ENCODE measurements around the gene RAB11A.
A peak's percentile ranks its signal among the peaks of the same experiment; 100 is the strongest.
"Not testable (repeated sequence)": the region's sequence is repeated elsewhere in the genome, so short reads cannot be mapped to it uniquely, and the experiment has no call there.

The RAB11A gene

GRCh38 chr15:65870889-65871533 is 1.7 kb downstream of the RAB11A start:
- DNase-seq (ENCODE audit: low read depth in 1 of 2, low spot score in 1 of 2), result peak in 1 of 2 experiments; percentile 2

GRCh38 chr15:65871886-65872285 is 2.6 kb downstream of the RAB11A start:
- DNase-seq (ENCODE audit: low read depth in 1 of 2, low spot score in 1 of 2); H3K4me3 ChIP-seq (replicated peaks; ENCODE audit: insufficient read depth, low read length); H3K27ac ChIP-seq (replicated peaks); H3K27me3 ChIP-seq (ENCODE audit: insufficient read depth, poor library complexity, severe bottlenecking): not testable (repeated sequence)

More at GRCh38 chr15:65870889-65871533, 1.7 kb downstream of the RAB11A start:
- Histone ChIP-seq H3K4me3 (replicated peaks; ENCODE audit: insufficient read depth, low read length) (peak overlapping the region; percentile 83), H3K27me3 (ENCODE audit: insufficient read depth, poor library complexity, severe bottlenecking) (no peaks in the 10 kb centered on the region), H3K27ac (replicated peaks) (peak overlapping the region; percentile 85; the same call in 1 of the 2 replicates)
- no peak for TF ChIP-seq POLR2AphosphoS5 (IDR thresholded peaks at IDR 0.05; ENCODE audit: low read depth)
- TF ChIP-seq GABPA (IDR thresholded peaks at IDR 0.05; ENCODE audit: low read depth), result no peak
- no peak for TF ChIP-seq CTCF (IDR thresholded peaks at IDR 0.05; ENCODE audit: insufficient read depth, low read length)
- no peak for TF ChIP-seq SPI1 (IDR thresholded peaks at IDR 0.05; ENCODE audit: borderline replicate concordance, low read depth)
- TF ChIP-seq REST (IDR thresholded peaks at IDR 0.05; ENCODE audit: insufficient replicate concordance, low read depth), result no peak

- not testable (repeated sequence) for H3K4me3 ChIP-seq (replicated peaks; ENCODE audit: insufficient read depth, low read length); DNase-seq (ENCODE audit: low read depth in 1 of 2, low spot score in 1 of 2); H3K27ac ChIP-seq (replicated peaks); H3K27me3 ChIP-seq (ENCODE audit: insufficient read depth, poor library complexity, severe bottlenecking)
Observed at GRCh38 chr15:65872596-65872995, 3.3 kb downstream of the RAB11A start.

- DNase-seq (ENCODE audit: low read depth in 1 of 2, low spot score in 1 of 2), result no peak
- TF ChIP-seq SPI1 (IDR thresholded peaks at IDR 0.05; ENCODE audit: borderline replicate concordance, low read depth), result no peak
- TF ChIP-seq POLR2AphosphoS5 (IDR thresholded peaks at IDR 0.05; ENCODE audit: low read depth), result no peak
- Histone ChIP-seq H3K27me3 (ENCODE audit: insufficient read depth, poor library complexity, severe bottlenecking) (no peaks in the 10 kb centered on the region), H3K27ac (replicated peaks) (no peak overlapping the region), H3K4me3 (replicated peaks; ENCODE audit: insufficient read depth, low read length) (no peak overlapping the region)
Observed at GRCh38 chr15:65873256-65873655, 4.0 kb downstream of the RAB11A start.

GRCh38 chr15:65875458-65875857 is 6.2 kb downstream of the RAB11A start:
- DNase-seq (ENCODE audit: low read depth in 1 of 2, low spot score in 1 of 2), result no peak
- Histone ChIP-seq H3K27ac (replicated peaks) (no peak overlapping the region), H3K27me3 (ENCODE audit: insufficient read depth, poor library complexity, severe bottlenecking) (no peaks in the 10 kb centered on the region), H3K4me3 (replicated peaks; ENCODE audit: insufficient read depth, low read length) (no peak overlapping the region)
- TF ChIP-seq GABPA (IDR thresholded peaks at IDR 0.05; ENCODE audit: low read depth) (no peak), POLR2AphosphoS5 (IDR thresholded peaks at IDR 0.05; ENCODE audit: low read depth) (no peak), REST (IDR thresholded peaks at IDR 0.05; ENCODE audit: insufficient replicate concordance, low read depth) (no peak), SPI1 (IDR thresholded peaks at IDR 0.05; ENCODE audit: borderline replicate concordance, low read depth) (no peak), CTCF (IDR thresholded peaks at IDR 0.05; ENCODE audit: insufficient read depth, low read length) (no peak)

Data from HL-60 (cell line).